Left hindlimb (tissue), 1 donor: Measurements from ENCODE around the gene HIVEP3.

ENCODE experiments used
- DNase-seq: peaks from one replicate; pipeline ENCODE4 v3.0.0-alpha.2; 2018

The HIVEP3 gene

GRCh38 chr1:41525891-41526587 is 392.7 kb downstream of the HIVEP3 start:
- DNase-seq: no peak

- DNase-seq: no peak
These were observed 393.7 kb downstream of the HIVEP3 start for GRCh38 chr1:41524676-41525675.

GRCh38 chr1:41523949-41524675 is 394.6 kb downstream of the HIVEP3 start:
- DNase-seq: no peak

- DNase-seq: no peak
These were observed 395.7 kb downstream of the HIVEP3 start for GRCh38 chr1:41523071-41523470.

DNA sequence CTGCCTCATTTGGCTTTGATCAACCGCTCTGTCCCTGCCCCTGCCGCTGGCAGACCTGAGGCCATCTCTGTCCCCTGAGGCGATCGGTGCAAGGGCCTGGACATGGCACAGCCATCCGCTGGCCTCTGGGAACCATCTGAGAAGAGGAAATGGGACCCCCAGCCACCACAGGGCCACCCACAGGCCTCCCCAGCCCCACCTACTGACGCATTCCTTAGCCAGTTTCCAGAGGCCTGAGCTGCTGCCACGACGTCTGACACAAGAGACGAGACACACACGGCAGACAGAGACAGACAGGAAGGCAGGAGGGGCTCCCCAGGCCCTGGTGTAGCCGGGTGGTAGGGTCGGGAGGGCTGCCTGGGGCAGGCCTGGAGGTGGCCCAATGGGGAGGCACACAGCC is 397.0 kb downstream of the HIVEP3 start:
- no peak for DNase-seq

DNA sequence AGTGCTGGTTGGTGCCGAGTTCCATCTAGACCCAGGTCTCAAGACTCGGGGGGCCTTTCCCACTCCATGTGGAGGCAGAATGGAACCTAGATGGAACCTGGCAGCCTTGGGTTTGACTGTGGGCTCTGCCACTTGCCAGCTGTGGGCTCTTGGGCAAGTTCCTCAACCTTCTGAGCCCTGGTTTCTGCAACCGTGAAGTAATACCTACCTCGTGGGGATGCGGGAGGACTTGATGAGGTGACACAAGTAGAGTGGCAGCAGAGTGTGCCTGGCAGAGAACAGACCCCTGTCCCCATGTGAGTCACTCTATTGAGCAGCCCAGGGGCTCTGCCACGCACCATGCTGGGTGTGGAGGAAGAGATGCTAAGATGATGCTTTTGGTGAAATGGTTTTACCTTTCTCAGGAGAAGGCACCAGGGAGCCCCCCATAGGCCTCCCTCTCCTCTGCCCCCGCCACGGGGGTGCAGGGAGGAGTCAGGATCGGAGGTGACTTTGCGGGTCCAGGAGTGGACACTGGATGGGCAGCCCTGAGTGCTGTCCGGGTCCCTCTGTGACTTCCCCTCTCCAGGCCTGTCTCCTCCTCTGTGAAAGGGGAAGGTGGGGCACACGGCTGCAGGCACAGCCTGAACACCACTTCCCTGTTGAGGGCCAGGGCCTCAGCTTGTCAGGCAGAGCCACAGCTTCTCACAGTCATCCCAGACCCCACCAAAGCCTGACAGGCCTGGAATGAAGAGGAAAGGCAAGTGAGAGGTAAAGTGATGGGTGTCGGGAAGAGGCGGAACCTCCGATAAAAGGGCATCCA is 397.6 kb downstream of the HIVEP3 start:
- DNase-seq: no peak

- no peak for DNase-seq
These were observed 399.1 kb downstream of the HIVEP3 start for GRCh38 chr1:41519667-41520066.

GRCh38 chr1:41518471-41518870 is 400.3 kb downstream of the HIVEP3 start:
- DNase-seq: no peak

GRCh38 chr1:41517062-41517438 is 401.7 kb downstream of the HIVEP3 start:
- DNase-seq: no peak

DNA sequence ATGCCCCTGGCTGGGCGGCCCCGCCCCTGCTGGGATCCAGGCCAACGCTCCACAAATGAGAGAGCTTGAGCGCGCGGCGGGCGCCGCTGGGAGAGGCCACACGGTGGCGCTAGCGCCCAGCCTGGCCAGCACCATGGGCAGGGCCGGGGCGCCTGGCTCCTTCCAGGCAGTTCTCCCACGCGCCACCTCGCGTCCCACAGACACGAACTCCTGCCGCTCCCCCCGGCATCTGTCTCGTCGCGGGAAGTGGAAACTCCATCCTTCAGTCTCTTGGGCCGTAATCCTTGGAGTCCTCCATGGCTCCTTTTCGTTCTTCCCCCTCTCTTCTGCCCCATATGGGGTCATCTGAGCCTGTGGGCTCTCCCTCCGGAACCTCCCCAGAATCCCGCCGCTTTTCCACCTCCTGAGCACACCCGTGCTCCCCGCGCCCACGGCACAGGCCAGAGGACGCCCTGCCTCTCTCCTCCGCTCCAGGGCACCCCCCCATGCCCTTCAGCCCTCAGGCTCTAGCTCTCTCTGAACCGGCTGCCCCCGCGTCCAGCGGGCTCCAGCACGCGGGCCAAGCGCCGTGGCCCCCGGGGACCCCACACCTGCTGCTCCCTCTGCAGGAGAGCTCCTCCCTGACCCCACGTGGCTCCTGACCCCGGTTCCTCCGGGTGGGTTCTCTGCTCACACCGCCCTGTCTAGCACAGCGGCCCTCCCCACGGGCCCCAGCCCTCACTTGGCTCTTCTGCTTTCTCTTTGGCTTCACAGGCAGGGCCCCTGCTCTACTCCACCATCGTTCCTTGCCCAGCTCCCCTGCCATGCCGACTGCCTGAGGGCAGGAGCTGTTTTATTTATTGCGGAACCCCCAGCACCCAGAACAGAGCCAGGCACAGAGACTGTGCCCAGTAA is 402.3 kb downstream of the HIVEP3 start:
- DNase-seq: peak; percentile 94

GRCh38 chr1:41515778-41516167 is 402.9 kb downstream of the HIVEP3 start:
- DNase-seq: no peak

DNA sequence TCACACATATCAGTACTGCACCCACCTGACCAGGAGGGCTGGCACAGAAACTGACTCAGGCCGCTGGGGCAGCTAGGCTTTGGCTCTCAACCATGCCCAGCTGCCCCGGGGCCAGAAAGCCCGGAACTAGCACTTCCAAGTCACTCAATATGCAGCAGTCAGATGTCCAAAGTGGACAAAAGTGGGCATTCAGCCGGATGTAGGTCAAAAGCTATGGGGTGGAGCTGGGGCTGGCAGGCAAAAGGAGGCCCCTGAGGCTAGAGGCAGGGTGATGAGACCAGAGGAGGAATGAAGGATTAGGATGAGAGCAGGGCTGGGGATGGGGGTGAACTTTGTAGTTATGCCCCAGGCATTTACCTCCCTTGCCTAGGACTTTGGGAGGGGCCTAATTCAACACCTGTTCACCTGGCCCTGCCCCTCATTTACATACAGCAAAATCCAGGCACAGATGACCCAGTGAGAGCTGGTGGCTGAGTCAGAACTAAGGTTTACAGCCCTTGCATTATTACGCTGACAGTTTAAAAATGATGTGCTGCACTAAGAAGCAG is 403.5 kb downstream of the HIVEP3 start:
- DNase-seq: no peak

GRCh38 chr1:41514381-41514780 is 404.3 kb downstream of the HIVEP3 start:
- no peak for DNase-seq

- DNase-seq: no peak
These were observed 405.4 kb downstream of the HIVEP3 start for GRCh38 chr1:41513383-41513735.

DNA sequence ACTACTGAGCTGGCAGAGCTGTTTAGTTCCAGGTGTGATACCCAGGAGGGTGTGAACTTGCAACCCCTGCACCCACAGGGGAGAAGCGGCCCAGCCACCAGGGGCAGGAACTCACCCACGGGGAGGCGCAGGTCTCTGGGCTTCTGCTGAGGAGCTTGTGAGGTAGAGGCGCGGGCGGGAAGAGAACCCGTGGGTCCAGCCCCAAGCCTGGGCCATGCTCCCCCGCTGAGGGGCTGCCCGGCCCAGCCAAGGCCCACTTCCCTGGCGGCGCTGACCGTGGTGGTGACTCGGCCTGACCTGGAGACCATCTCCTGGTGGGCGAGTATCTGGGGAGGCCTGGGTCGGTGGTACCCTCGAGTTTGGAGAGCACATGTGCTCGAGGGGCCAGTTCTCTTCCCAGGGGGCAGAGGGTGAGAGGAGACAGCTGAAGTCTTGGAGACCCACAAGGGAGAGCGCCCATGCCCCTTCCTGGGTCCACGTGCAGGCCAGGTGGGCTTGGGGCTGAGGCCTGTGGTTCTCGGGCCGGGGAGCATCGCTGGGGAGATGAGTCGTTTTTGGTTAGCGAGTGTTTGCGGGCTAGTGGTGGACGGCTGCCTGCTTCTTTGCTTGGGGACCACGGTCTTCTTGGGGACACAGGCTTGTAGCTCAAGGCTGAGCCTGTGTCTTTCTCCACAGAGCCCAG is 405.9 kb downstream of the HIVEP3 start:
- no peak for DNase-seq

DNA sequence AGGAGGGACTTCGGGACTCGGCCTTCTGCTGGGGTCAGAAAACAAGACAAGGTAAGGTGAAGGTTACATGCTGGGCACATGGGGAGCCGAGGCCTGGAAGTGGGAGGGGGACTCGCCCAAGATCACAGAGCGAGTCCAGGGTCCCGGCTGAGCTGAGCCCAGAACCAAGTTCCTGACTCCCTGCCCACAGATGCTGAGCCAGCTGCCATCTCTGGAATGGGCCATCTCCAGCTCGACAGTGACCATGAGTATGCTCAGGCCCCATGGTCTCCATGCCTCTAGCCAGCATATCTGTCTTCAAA is 407.5 kb downstream of the HIVEP3 start:
- no peak for DNase-seq

- DNase-seq: no peak
These were observed 408.0 kb downstream of the HIVEP3 start for GRCh38 chr1:41510531-41511238.

DNA sequence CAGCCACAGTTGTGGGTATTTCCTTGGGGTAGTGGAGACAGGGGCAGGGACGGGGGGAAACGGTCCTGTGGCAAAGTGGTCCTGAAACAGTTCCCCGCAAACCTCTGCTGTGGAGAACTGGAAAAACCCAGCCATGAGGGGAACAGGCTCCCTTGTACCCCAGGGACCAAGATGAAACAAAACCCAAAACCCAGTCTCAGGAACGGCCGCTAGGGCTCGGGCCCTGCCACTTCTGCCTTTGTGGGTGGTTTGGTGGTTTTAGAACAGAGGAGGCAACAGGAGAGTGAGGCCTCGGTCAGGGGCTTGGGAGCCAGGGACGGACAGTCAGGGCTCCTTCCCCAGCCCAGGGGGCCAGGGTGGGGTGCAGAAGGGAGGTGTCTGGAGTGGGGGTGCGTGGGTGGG is 409.5 kb downstream of the HIVEP3 start:
- no peak for DNase-seq

- no peak for DNase-seq
These were observed 410.4 kb downstream of the HIVEP3 start for GRCh38 chr1:41508290-41508689.

DNA sequence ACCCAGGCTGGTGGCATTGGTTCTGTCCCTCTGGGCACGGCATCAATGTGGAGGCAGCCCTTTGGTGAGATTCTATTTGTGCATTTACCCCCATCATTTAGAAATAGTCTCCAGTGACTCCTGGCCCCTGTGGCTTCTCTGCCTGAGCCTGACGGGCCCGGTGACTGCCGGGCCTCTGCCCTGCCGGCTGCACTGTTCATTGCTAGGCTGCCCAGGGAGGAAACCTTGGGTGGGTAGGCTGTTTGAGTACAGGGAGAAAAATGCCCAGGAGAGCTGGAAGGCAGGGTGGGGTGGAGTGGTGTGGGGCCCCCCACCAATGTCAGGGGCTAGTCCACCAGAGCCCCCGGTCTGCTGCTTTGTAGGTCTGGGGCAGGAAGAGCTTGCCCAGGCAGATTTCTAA is 410.9 kb downstream of the HIVEP3 start:
- no peak for DNase-seq
